Mesendoderm (in vitro differentiated cells): ENCODE data around the gene CEPT1.

Source experiments
- DNase-seq: peaks from one replicate; pipeline ENCODE4 v3.0.0; 2013
- H2AK5ac ChIP-seq: 2 replicates; pipeline ENCODE4 v1.6.1; 2013; ENCODE audit warnings: low read length, inconsistent platforms
- H2BK120ac ChIP-seq: 2 replicates; pipeline ENCODE4 v1.6.1; 2013; ENCODE audit warnings: low read depth, mild to moderate bottlenecking, low read length, moderate library complexity, mixed read lengths
- H2BK15ac ChIP-seq: replicated peaks from 2 replicates; pipeline ENCODE4 v1.6.1; 2013; ENCODE audit warnings: low read depth, mild to moderate bottlenecking, moderate library complexity
- H2BK5ac ChIP-seq: 2 replicates; pipeline ENCODE4 v1.6.1; 2013; ENCODE audit warnings: low read length, inconsistent platforms
- H3K18ac ChIP-seq: 2 replicates; pipeline ENCODE4 v1.6.1; 2013; ENCODE audit warnings: mild to moderate bottlenecking, low read length, mixed read lengths
- H3K23ac ChIP-seq: one replicate; pipeline ENCODE4 v1.6.1; 2013; ENCODE audit warnings: low read length
- H3K27ac ChIP-seq: 2 replicates; pipeline ENCODE4 v1.5.1; 2013; ENCODE audit warnings: low read depth, mild to moderate bottlenecking, inconsistent platforms, low read length, moderate library complexity
- H3K27me3 ChIP-seq: 2 replicates; pipeline ENCODE4 v1.6.1; 2013; ENCODE audit warnings: low read length, control low read depth, mild to moderate bottlenecking, inconsistent platforms; ENCODE audit not compliant: insufficient read depth, poor library complexity
- H3K36me3 ChIP-seq: 2 replicates; pipeline ENCODE4 v1.6.1; 2013; ENCODE audit warnings: low read length, inconsistent platforms; ENCODE audit not compliant: control insufficient read depth, insufficient read depth
- H3K4ac ChIP-seq: one replicate; pipeline ENCODE4 v1.6.1; 2013; ENCODE audit warnings: low read depth, mild to moderate bottlenecking, low read length, moderate library complexity
- H3K4me1 ChIP-seq: 2 replicates; pipeline ENCODE4 v1.6.1; 2013; ENCODE audit warnings: low read depth, low read length, inconsistent platforms; ENCODE audit not compliant: control insufficient read depth
- H3K4me2 ChIP-seq: 2 replicates; pipeline ENCODE4 v1.6.1; 2013; ENCODE audit warnings: low read length
- H3K4me3 ChIP-seq: 2 replicates; pipeline ENCODE4 v1.5.1; 2013; ENCODE audit warnings: mild to moderate bottlenecking, low read length
- H3K56ac ChIP-seq: one replicate; pipeline ENCODE4 v1.6.1; 2013; ENCODE audit warnings: low read length
- H3K79me1 ChIP-seq: 2 replicates; pipeline ENCODE4 v1.6.1; 2013; ENCODE audit warnings: low read length, inconsistent platforms
- H3K79me2 ChIP-seq: 2 replicates; pipeline ENCODE4 v1.6.1; 2013; ENCODE audit warnings: mild to moderate bottlenecking, low read length; ENCODE audit not compliant: control insufficient read depth, insufficient read depth
- H3K9ac ChIP-seq: 2 replicates; pipeline ENCODE4 v1.6.1; 2013; ENCODE audit warnings: low read length, inconsistent platforms
- H4K5ac ChIP-seq: one replicate; pipeline ENCODE4 v1.6.1; 2013; ENCODE audit warnings: low read length
- H4K8ac ChIP-seq: one replicate; pipeline ENCODE4 v1.6.1; 2013; ENCODE audit warnings: low read depth, mild to moderate bottlenecking, control low read depth, low read length, moderate library complexity
- WGBS: extraction: QIAGEN DNeasy Blood & Tissue Kit; methylation state at CpG from one replicate; pipeline ENCODE4 v1.1.7; 2013; ENCODE audit warnings: low lambda C conversion rate, missing lambda C conversion rate; ENCODE audit not compliant: insufficient coverage; ENCODE audit errors: extremely low coverage; 5-methylcytosine and 5-hydroxymethylcytosine counted together

The CEPT1 gene

GRCh38 chr1:111129376-111129775, 10.6 kb upstream of the CEPT1 start:
- Histone ChIP-seq H3K79me2 (no peaks in the 10 kb centered on the region), H3K79me1 (no peaks in the 10 kb centered on the region), H2AK5ac (no peak overlapping the region), H3K4me2 (no peak overlapping the region), H3K4ac (no peak overlapping the region), H3K18ac (no peak overlapping the region), H2BK15ac (no peak overlapping the region), H3K4me3 (no peak overlapping the region), H3K27ac (no peak overlapping the region), H3K9ac (no peak overlapping the region), H4K8ac (no peak overlapping the region), H4K5ac (no peak overlapping the region), H3K56ac (no peak overlapping the region), H3K23ac (no peak overlapping the region), H2BK5ac (no peak overlapping the region), H3K27me3 (no peaks in the 10 kb centered on the region), H3K36me3 (peaks cover 2% of the 10 kb centered on the region), H3K4me1 (peaks cover 3% of the 10 kb centered on the region), H2BK120ac (no peak overlapping the region)
- WGBS = no CpG with 5 or more reads among the region's 1 CpG
- DNase-seq = no peak

DNA sequence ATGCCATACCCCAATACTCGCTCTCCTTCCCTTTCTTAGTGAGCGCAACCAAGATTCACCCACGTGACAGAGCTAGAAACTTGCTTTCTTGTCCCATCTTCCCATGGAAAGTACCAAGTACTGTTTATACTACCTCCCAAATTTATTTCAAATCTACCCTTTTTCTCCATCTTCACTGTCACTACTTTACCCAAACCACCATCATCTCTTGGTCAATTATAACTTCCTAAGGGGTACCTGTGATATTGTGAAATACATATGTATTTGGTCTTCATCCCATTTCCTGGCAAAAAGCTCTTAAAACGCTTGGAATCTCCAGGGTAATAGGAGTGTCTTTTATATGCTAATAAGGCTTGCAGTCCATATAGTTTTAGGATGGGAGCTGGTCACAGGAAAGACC, 8.3 kb upstream of the CEPT1 start:
- Histone ChIP-seq H3K4ac (no peak overlapping the region), H3K18ac (no peak overlapping the region), H3K4me2 (no peak overlapping the region), H2BK120ac (no peak overlapping the region), H3K23ac (no peak overlapping the region), H3K9ac (no peak overlapping the region), H2BK5ac (no peak overlapping the region), H2BK15ac (no peak overlapping the region), H3K27me3 (no peaks in the 10 kb centered on the region), H4K8ac (no peak overlapping the region), H3K56ac (no peak overlapping the region), H3K79me2 (no peaks in the 10 kb centered on the region), H3K27ac (no peak overlapping the region), H4K5ac (no peak overlapping the region), H3K79me1 (no peaks in the 10 kb centered on the region), H3K4me1 (peaks cover 3% of the 10 kb centered on the region), H2AK5ac (no peak overlapping the region), H3K36me3 (peaks cover 1% of the 10 kb centered on the region), H3K4me3 (no peak overlapping the region)
- DNase-seq = no peak
- no CpG with 5 or more reads among the region's 4 CpGs for WGBS

DNA sequence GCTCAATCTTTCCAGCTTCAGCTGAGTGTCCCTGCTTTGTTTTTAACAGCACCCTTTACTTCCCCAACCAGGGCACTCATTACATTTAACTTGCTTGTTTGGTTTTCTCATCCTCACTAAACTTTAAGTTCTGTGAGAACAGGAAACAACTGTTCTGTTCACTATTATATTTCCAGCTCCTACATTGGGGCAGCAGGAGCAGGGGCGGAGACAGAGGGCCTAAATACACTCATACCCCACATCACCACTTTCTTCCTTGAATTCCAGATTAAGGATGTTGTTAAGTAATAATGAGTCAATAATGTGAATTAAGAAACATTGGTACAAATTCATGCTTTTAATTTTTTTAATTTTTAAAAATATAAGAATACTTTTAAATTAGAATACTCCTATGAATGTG, 6.2 kb upstream of the CEPT1 start:
- Histone ChIP-seq H2AK5ac (no peak overlapping the region), H3K9ac (no peak overlapping the region), H3K4ac (no peak overlapping the region), H3K36me3 (no peaks in the 10 kb centered on the region), H3K79me1 (peaks cover 2% of the 10 kb centered on the region), H2BK5ac (no peak overlapping the region), H3K79me2 (peaks cover 1% of the 10 kb centered on the region), H3K23ac (no peak overlapping the region), H4K8ac (no peak overlapping the region), H2BK15ac (no peak overlapping the region), H3K4me1 (peaks cover 3% of the 10 kb centered on the region), H3K18ac (no peak overlapping the region), H3K4me3 (no peak overlapping the region), H4K5ac (no peak overlapping the region), H3K27me3 (no peaks in the 10 kb centered on the region), H3K27ac (no peak overlapping the region), H3K4me2 (no peak overlapping the region), H2BK120ac (no peak overlapping the region), H3K56ac (no peak overlapping the region)
- DNase-seq = no peak
- no CpG with 5 or more reads among the region's 1 CpG for WGBS

DNA sequence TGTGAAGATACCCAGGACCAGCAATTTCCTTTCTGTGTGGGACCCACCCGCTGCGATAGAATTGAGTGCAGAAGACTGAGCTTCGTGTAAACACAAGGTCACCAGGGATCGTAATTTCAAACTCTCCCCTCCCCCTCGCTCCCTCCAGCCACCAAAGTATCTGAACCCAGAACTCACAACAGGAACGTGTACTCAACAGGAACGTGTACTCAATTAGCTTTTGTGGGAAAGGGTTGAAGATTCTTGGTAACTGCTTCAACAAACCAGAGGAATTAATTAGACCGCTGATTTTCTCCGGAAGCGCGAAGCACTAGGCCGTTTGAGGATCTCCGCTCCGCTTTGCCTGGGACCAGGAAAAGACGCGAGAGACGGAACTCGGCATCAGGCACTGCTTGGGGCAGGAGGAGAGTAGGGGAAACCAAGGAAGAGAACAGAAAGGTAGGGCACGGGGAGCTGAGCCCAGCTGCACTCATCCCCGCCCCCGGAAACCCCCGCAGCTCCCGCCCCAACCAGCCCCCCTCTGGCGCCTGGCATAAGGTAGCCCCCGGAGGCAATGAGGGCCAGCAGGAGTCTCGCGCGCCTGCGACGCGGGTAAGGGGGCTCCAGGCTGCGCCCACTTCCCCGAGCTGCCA, 583 bp upstream of the CEPT1 start:
- no peak overlapping the region for H2BK15ac ChIP-seq
- no peak overlapping the region for H4K5ac ChIP-seq
- H3K79me1 ChIP-seq = peaks cover 11% of the 10 kb centered on the region
- no CpG with 5 or more reads among the region's 33 CpGs for WGBS
- no peak overlapping the region for H4K8ac ChIP-seq
- H3K79me2 ChIP-seq = peaks cover 35% of the 10 kb centered on the region
- H2BK5ac ChIP-seq = peak overlapping the region; percentile 55
- H3K23ac ChIP-seq = no peak overlapping the region
- H3K27ac ChIP-seq = peak overlapping the region; percentile 95
- peak; percentile 89 for DNase-seq
- H3K4me2 ChIP-seq = peak overlapping the region; percentile 21
- H3K56ac ChIP-seq = peak overlapping the region; percentile 93
- peak overlapping the region; percentile 96 for H3K18ac ChIP-seq
- H3K9ac ChIP-seq = peak overlapping the region; percentile 57
- peak overlapping the region; percentile 77 for H3K4ac ChIP-seq
- H2AK5ac ChIP-seq = no peak overlapping the region
- H3K27me3 ChIP-seq = no peaks in the 10 kb centered on the region
- H3K4me1 ChIP-seq = no peaks in the 10 kb centered on the region
- peak overlapping the region; percentile 34 for H2BK120ac ChIP-seq
- peak overlapping the region; percentile 30 for H3K4me3 ChIP-seq
- no peaks in the 10 kb centered on the region for H3K36me3 ChIP-seq

- H3K27ac ChIP-seq = peak overlapping the region; percentile 95
- H4K5ac ChIP-seq = no peak overlapping the region
- DNase-seq = peak; percentile 79
- H3K4me2 ChIP-seq = peak overlapping the region; percentile 95
- H4K8ac ChIP-seq = no peak overlapping the region
- WGBS = no CpG with 5 or more reads among the region's 9 CpGs
- peaks cover 39% of the 10 kb centered on the region for H3K79me2 ChIP-seq
- H2BK5ac ChIP-seq = no peak overlapping the region
- H3K4me3 ChIP-seq = peak overlapping the region; percentile 95
- H3K23ac ChIP-seq = no peak overlapping the region
- H3K27me3 ChIP-seq = no peaks in the 10 kb centered on the region
- no peak overlapping the region for H2AK5ac ChIP-seq
- H3K56ac ChIP-seq = peak overlapping the region; percentile 97
- no peak overlapping the region for H2BK15ac ChIP-seq
- no peak overlapping the region for H2BK120ac ChIP-seq
- peak overlapping the region; percentile 96 for H3K9ac ChIP-seq
- no peak overlapping the region for H3K4ac ChIP-seq
- H3K4me1 ChIP-seq = no peaks in the 10 kb centered on the region
- no peak overlapping the region for H3K18ac ChIP-seq
- no peaks in the 10 kb centered on the region for H3K36me3 ChIP-seq
- H3K79me1 ChIP-seq = peaks cover 14% of the 10 kb centered on the region
Observed at GRCh38 chr1:111140680-111140967, 601 bp downstream of the CEPT1 start.
